WTC11 (cell line): ENCODE measurements around the gene MBD6. TPM values are rescaled to one million over a fixed set of nuclear protein-coding genes. Genes with fewer than 3 reads are reported as not detected.

ENCODE experiments used
- ATAC-seq: fragments of 200-7000 bp; cut with Tn5 transposase; 2 replicates; pipeline ENCODE4 v1.10.0; 2021; ENCODE audit warnings: mild to moderate bottlenecking, moderate library complexity
- CTCF ChIA-PET: fragments of 300-600 bp; sonication (Branson Sonifier 250); formaldehyde crosslinking; loops from one replicate; lab custom pipeline; 2021; ENCODE audit warnings: antibody characterized with exemption; lab: Charles Lee
- POLR2A ChIA-PET: fragments of 350-600 bp; sonication (Branson Sonifier 250); formaldehyde crosslinking; loops from one replicate; lab custom pipeline; 2021; ENCODE audit warnings: antibody characterized with exemption; lab: Charles Lee
- DNase-seq: peaks from one replicate; pipeline ENCODE4 v3.0.0; 2021; ENCODE audit warnings: low spot score
- H3K27ac Mint-ChIP-seq: 2 replicates; pipeline ENCODE4 v1.8.0; 2021; ENCODE audit warnings: mixed read lengths
- H3K27me3 Mint-ChIP-seq: 2 replicates; pipeline ENCODE4 v1.8.0; 2021; ENCODE audit warnings: low read depth, mild to moderate bottlenecking, moderate library complexity, mixed read lengths
- H3K36me3 Mint-ChIP-seq: 2 replicates; pipeline ENCODE4 v1.8.0; 2021; ENCODE audit warnings: mixed read lengths
- H3K4me1 Mint-ChIP-seq: 2 replicates; pipeline ENCODE4 v1.8.0; 2022; ENCODE audit warnings: mixed read lengths
- H3K4me3 Mint-ChIP-seq: 2 replicates; pipeline ENCODE4 v1.8.0; 2021; ENCODE audit warnings: mild to moderate bottlenecking, moderate library complexity, mixed read lengths
- H3K9me3 Mint-ChIP-seq: 2 replicates; pipeline ENCODE4 v1.8.0; 2021; ENCODE audit warnings: mixed read lengths
- ATF2 ChIP-seq: sonication (generic); formaldehyde crosslinking; IDR thresholded peaks from 2 replicates; pipeline ENCODE4 v1.8.1; 2022; ENCODE audit warnings: low read depth, missing genetic modification reagents, borderline replicate concordance
- CBFB ChIP-seq: sonication (generic); formaldehyde crosslinking; IDR thresholded peaks from 2 replicates; pipeline ENCODE4 v1.8.1; 2022; ENCODE audit warnings: mild to moderate bottlenecking, low read depth, missing genetic modification reagents
- CTCF ChIP-seq: fragments of 200-600 bp; IDR thresholded peaks from 2 replicates; pipeline ENCODE4 v1.8.0; 2022; ENCODE audit warnings: antibody characterized with exemption
- EMX1 ChIP-seq: fragments of 250-450 bp; sonication (Bioruptor Pico); IDR thresholded peaks from 2 replicates; pipeline ENCODE4 v1.8.0; 2021; ENCODE audit warnings: mild to moderate bottlenecking
- ESRRA ChIP-seq: sonication (generic); formaldehyde crosslinking; IDR thresholded peaks from 2 replicates; pipeline ENCODE4 v1.8.1; 2022; ENCODE audit warnings: mild to moderate bottlenecking, missing genetic modification reagents, borderline replicate concordance
- IRF2 ChIP-seq: sonication (generic); formaldehyde crosslinking; IDR thresholded peaks from 2 replicates; pipeline ENCODE4 v1.8.0; 2022; ENCODE audit warnings: low read depth, missing genetic modification reagents, borderline replicate concordance
- KAT7 ChIP-seq: sonication (generic); formaldehyde crosslinking; IDR thresholded peaks from 2 replicates; pipeline ENCODE4 v1.8.1; 2023; ENCODE audit warnings: missing genetic modification reagents, mild to moderate bottlenecking, borderline replicate concordance
- NR2C2 ChIP-seq: sonication (generic); formaldehyde crosslinking; IDR thresholded peaks from 2 replicates; pipeline ENCODE4 v1.8.0; 2022; ENCODE audit warnings: mild to moderate bottlenecking, missing genetic modification reagents
- RORB ChIP-seq: fragments of 250-450 bp; sonication (Bioruptor Pico); IDR thresholded peaks from 2 replicates; pipeline ENCODE4 v1.9.0; 2021; ENCODE audit warnings: mild to moderate bottlenecking
- TEAD1 ChIP-seq: sonication (generic); formaldehyde crosslinking; IDR thresholded peaks from 2 replicates; pipeline ENCODE4 v1.8.0; 2022; ENCODE audit warnings: mild to moderate bottlenecking, missing genetic modification reagents
- TEAD4 ChIP-seq: sonication (generic); formaldehyde crosslinking; IDR thresholded peaks from 2 replicates; pipeline ENCODE4 v1.8.0; 2022; ENCODE audit warnings: mild to moderate bottlenecking, missing genetic modification reagents
- TP53 ChIP-seq: sonication (generic); formaldehyde crosslinking; IDR thresholded peaks from 2 replicates; pipeline ENCODE4 v1.8.1; 2023; ENCODE audit warnings: mild to moderate bottlenecking, missing genetic modification reagents
- USF1 ChIP-seq: sonication (generic); formaldehyde crosslinking; IDR thresholded peaks from 2 replicates; pipeline ENCODE4 v1.8.0; 2022; ENCODE audit warnings: mild to moderate bottlenecking, missing genetic modification reagents
- ZNF219 ChIP-seq: sonication (generic); formaldehyde crosslinking; IDR thresholded peaks from 2 replicates; pipeline ENCODE4 v1.8.0; 2023; ENCODE audit warnings: missing genetic modification reagents, mild to moderate bottlenecking, borderline replicate concordance
- ZNF416 ChIP-seq: fragments of 250-450 bp; sonication (Bioruptor Pico); IDR thresholded peaks from 2 replicates; pipeline ENCODE4 v1.9.0; 2021; ENCODE audit warnings: mild to moderate bottlenecking, inconsistent platforms
- ZNF512 ChIP-seq: sonication (generic); formaldehyde crosslinking; IDR thresholded peaks from 2 replicates; pipeline ENCODE4 v1.8.1; 2022; ENCODE audit warnings: missing genetic modification reagents, borderline replicate concordance
- total RNA-seq: library from RNA; stranded (reverse); gene quantifications from 3 replicates; pipeline ENCODE4 v1.2.3, GENCODE V29; 2021
- TF ChIP-seq, protein P1 (sequence below): fragments of 250-450 bp; sonication (Bioruptor Pico); IDR thresholded peaks from 2 replicates; pipeline ENCODE4 v2.1.2; 2022; ENCODE audit warnings: mild to moderate bottlenecking, moderate library complexity
- TF ChIP-seq, protein P2 (sequence below): fragments of 250-450 bp; sonication (Bioruptor Pico); IDR thresholded peaks from 2 replicates; pipeline ENCODE4 v1.9.0; 2021; ENCODE audit warnings: moderate library complexity, mild to moderate bottlenecking, inconsistent platforms, borderline replicate concordance
- TF ChIP-seq, protein P3 (sequence below): sonication (generic); formaldehyde crosslinking; IDR thresholded peaks from 2 replicates; pipeline ENCODE4 v1.8.0; 2022; ENCODE audit warnings: mild to moderate bottlenecking, missing genetic modification reagents

Gene MBD6
- total RNA-seq, 1 experiment from 2014 or later = 46.3 TPM

DNA sequence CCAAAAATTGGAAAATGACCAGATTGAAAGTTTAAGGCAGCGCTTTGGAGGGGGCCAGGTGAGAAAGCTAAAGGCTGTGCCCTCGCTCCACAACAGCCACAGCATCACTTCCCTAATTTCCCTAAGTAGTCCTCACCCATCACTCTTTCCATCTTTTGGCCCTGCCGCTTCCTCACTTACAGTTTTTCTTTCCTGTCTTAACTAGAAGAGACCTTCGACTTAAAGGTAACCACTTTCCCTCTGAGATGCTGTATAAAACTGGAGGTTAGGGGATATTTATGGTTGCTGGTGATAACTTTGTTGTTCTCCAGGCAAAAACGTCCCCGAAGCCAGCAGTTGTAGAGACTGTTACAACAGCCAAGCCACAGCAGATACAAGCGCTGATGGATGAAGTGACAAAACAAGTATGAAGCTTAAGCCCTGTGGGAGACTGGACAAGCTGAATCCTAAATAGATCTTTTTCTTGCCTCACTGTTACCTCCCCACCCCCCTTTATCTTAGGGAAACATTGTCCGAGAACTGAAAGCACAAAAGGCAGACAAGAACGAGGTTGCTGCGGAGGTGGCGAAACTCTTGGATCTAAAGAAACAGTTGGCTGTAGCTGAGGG, 6.6 kb upstream of the MBD6 start:
- H3K36me3 Mint-ChIP-seq = peaks cover 73% of the 10 kb centered on the region
- peaks cover 15% of the 10 kb centered on the region for H3K4me1 Mint-ChIP-seq
- no peak for TF ChIP-seq TP53
- TF ChIP-seq, protein P1, sequence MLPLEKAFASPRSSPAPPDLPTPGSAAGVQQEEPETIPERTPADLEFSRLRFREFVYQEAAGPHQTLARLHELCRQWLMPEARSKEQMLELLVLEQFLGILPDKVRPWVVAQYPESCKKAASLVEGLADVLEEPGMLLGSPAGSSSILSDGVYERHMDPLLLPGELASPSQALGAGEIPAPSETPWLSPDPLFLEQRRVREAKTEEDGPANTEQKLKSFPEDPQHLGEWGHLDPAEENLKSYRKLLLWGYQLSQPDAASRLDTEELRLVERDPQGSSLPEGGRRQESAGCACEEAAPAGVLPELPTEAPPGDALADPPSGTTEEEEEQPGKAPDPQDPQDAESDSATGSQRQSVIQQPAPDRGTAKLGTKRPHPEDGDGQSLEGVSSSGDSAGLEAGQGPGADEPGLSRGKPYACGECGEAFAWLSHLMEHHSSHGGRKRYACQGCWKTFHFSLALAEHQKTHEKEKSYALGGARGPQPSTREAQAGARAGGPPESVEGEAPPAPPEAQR (CRISPR knock-in tag) = no peak
- H3K27ac Mint-ChIP-seq = no peak overlapping the region
- ATAC-seq (no peak), DNase-seq (no peak)
- CTCF ChIA-PET = no interaction called here
- POLR2A ChIA-PET = interaction anchor here (0.5 to 1.2 kb wide), 4 partner anchors 12 to 57 kb away, joined by 3 to 4 read pairs (median 3); partner anchors contain the start of gene GLI1
- H3K4me3 Mint-ChIP-seq = no peak overlapping the region
- no peaks in the 10 kb centered on the region for H3K9me3 Mint-ChIP-seq
- H3K27me3 Mint-ChIP-seq = no peaks in the 10 kb centered on the region

- DNase-seq (no peak), ATAC-seq (no peak)
- TF ChIP-seq ATF2 (CRISPR knock-in tag) (no peak), ESRRA (no peak), TEAD1 (no peak), USF1 (CRISPR knock-in tag) (no peak), KAT7 (no peak), RORB (CRISPR knock-in tag) (no peak), CBFB (no peak), ZNF219 (CRISPR knock-in tag) (no peak), EMX1 (CRISPR knock-in tag) (no peak), CTCF (no peak), NR2C2 (CRISPR knock-in tag) (no peak), IRF2 (CRISPR knock-in tag) (no peak), TEAD4 (CRISPR knock-in tag) (no peak), ZNF416 (no peak), ZNF512 (CRISPR knock-in tag) (no peak)
- TF ChIP-seq, protein P2, sequence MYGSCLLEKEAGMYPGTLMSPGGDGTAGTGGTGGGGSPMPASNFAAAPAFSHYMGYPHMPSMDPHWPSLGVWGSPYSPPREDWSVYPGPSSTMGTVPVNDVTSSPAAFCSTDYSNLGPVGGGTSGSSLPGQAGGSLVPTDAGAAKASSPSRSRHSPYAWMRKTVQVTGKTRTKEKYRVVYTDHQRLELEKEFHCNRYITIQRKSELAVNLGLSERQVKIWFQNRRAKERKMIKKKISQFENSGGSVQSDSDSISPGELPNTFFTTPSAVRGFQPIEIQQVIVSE (CRISPR knock-in tag) = no peak
- TF ChIP-seq, protein P3, sequence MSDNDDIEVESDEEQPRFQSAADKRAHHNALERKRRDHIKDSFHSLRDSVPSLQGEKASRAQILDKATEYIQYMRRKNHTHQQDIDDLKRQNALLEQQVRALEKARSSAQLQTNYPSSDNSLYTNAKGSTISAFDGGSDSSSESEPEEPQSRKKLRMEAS (CRISPR knock-in tag) = no peak
- H3K9me3 Mint-ChIP-seq = no peaks in the 10 kb centered on the region
- POLR2A ChIA-PET = interaction anchor here (0.6 to 1.4 kb wide), 4 partner anchors 13 to 1040 kb away, joined by 3 to 8 read pairs (median 4); partner anchors contain the start of gene DTX3
- peaks cover 68% of the 10 kb centered on the region for H3K36me3 Mint-ChIP-seq
- CTCF ChIA-PET = interaction anchor here (1.4 kb wide), 1 partner anchor 67 kb away, joined by 4 read pairs; no protein-coding TSS in a partner anchor
- H3K27me3 Mint-ChIP-seq = peaks cover 3% of the 10 kb centered on the region; the same call in 1 of the 2 replicates
- H3K4me1 Mint-ChIP-seq = peaks cover 21% of the 10 kb centered on the region
- H3K4me3 Mint-ChIP-seq = no peak overlapping the region
- peak overlapping the region; percentile 43 for H3K27ac Mint-ChIP-seq
These were observed 5.9 kb upstream of the MBD6 start for GRCh38 chr12:57516617-57517153.
